ENCODE results near the gene SP3.

Gene SP3

GRCh38 chr2:173948842-173949241, 16.3 kb downstream of the SP3 start:
- no peaks in the 10 kb centered on the region for H3K4me1 ChIP-seq (ENCODE audit: control insufficient read depth, insufficient read depth, low read length)
- H3K9me3 ChIP-seq (ENCODE audit: control insufficient read depth, low read length): no peaks in the 10 kb centered on the region
- no peaks in the 10 kb centered on the region for H3K27me3 ChIP-seq (ENCODE audit: control insufficient read depth, insufficient read depth, low read length)
- H3K4me3 ChIP-seq (ENCODE audit: low read length): no peak overlapping the region
- H3K36me3 ChIP-seq (ENCODE audit: control insufficient read depth, insufficient read depth, low read length): no peaks in the 10 kb centered on the region
- H3K9ac ChIP-seq (ENCODE audit: low read length): no peak overlapping the region

GRCh38 chr2:173948198-173948597, 17.0 kb downstream of the SP3 start:
- Histone ChIP-seq H3K9me3 (ENCODE audit: control insufficient read depth, low read length) (no peaks in the 10 kb centered on the region), H3K4me1 (ENCODE audit: control insufficient read depth, insufficient read depth, low read length) (no peaks in the 10 kb centered on the region), H3K27me3 (ENCODE audit: control insufficient read depth, insufficient read depth, low read length) (no peaks in the 10 kb centered on the region), H3K4me3 (ENCODE audit: low read length) (no peak overlapping the region), H3K36me3 (ENCODE audit: control insufficient read depth, insufficient read depth, low read length) (no peaks in the 10 kb centered on the region), H3K9ac (ENCODE audit: low read length) (no peak overlapping the region)

GRCh38 chr2:173947131-173947530, 18.0 kb downstream of the SP3 start:
- H3K9ac ChIP-seq (ENCODE audit: low read length): no peak overlapping the region
- H3K4me3 ChIP-seq (ENCODE audit: low read length): no peak overlapping the region
- H3K36me3 ChIP-seq (ENCODE audit: control insufficient read depth, insufficient read depth, low read length): no peaks in the 10 kb centered on the region
- H3K4me1 ChIP-seq (ENCODE audit: control insufficient read depth, insufficient read depth, low read length): no peaks in the 10 kb centered on the region
- H3K9me3 ChIP-seq (ENCODE audit: control insufficient read depth, low read length): no peaks in the 10 kb centered on the region
- no peaks in the 10 kb centered on the region for H3K27me3 ChIP-seq (ENCODE audit: control insufficient read depth, insufficient read depth, low read length)

- Histone ChIP-seq H3K9ac (ENCODE audit: low read length) (no peak overlapping the region), H3K36me3 (ENCODE audit: control insufficient read depth, insufficient read depth, low read length) (no peaks in the 10 kb centered on the region), H3K27me3 (ENCODE audit: control insufficient read depth, insufficient read depth, low read length) (no peaks in the 10 kb centered on the region), H3K4me3 (ENCODE audit: low read length) (no peak overlapping the region), H3K9me3 (ENCODE audit: control insufficient read depth, low read length) (no peaks in the 10 kb centered on the region), H3K4me1 (ENCODE audit: control insufficient read depth, insufficient read depth, low read length) (peaks cover 10% of the 10 kb centered on the region)
These were observed 21.4 kb downstream of the SP3 start for GRCh38 chr2:173943738-173944137.

- Histone ChIP-seq H3K27me3 (ENCODE audit: control insufficient read depth, insufficient read depth, low read length) (no peaks in the 10 kb centered on the region), H3K9ac (ENCODE audit: low read length) (no peak overlapping the region), H3K36me3 (ENCODE audit: control insufficient read depth, insufficient read depth, low read length) (no peaks in the 10 kb centered on the region), H3K9me3 (ENCODE audit: control insufficient read depth, low read length) (no peaks in the 10 kb centered on the region), H3K4me1 (ENCODE audit: control insufficient read depth, insufficient read depth, low read length) (peaks cover 10% of the 10 kb centered on the region), H3K4me3 (ENCODE audit: low read length) (no peak overlapping the region)
These were observed 22.2 kb downstream of the SP3 start for GRCh38 chr2:173942861-173943523.

GRCh38 chr2:173941567-173941966, 23.6 kb downstream of the SP3 start:
- H3K9ac ChIP-seq (ENCODE audit: low read length): no peak overlapping the region
- H3K9me3 ChIP-seq (ENCODE audit: control insufficient read depth, low read length): no peaks in the 10 kb centered on the region
- peaks cover 14% of the 10 kb centered on the region for H3K4me1 ChIP-seq (ENCODE audit: control insufficient read depth, insufficient read depth, low read length)
- no peaks in the 10 kb centered on the region for H3K36me3 ChIP-seq (ENCODE audit: control insufficient read depth, insufficient read depth, low read length)
- no peaks in the 10 kb centered on the region for H3K27me3 ChIP-seq (ENCODE audit: control insufficient read depth, insufficient read depth, low read length)
- H3K4me3 ChIP-seq (ENCODE audit: low read length): no peak overlapping the region

GRCh38 chr2:173940208-173941020, 24.8 kb downstream of the SP3 start:
- no peaks in the 10 kb centered on the region for H3K36me3 ChIP-seq (ENCODE audit: control insufficient read depth, insufficient read depth, low read length)
- peaks cover 14% of the 10 kb centered on the region for H3K4me1 ChIP-seq (ENCODE audit: control insufficient read depth, insufficient read depth, low read length)
- H3K4me3 ChIP-seq (ENCODE audit: low read length): no peak overlapping the region
- H3K9ac ChIP-seq (ENCODE audit: low read length): no peak overlapping the region
- H3K27me3 ChIP-seq (ENCODE audit: control insufficient read depth, insufficient read depth, low read length): no peaks in the 10 kb centered on the region
- H3K9me3 ChIP-seq (ENCODE audit: control insufficient read depth, low read length): no peaks in the 10 kb centered on the region

GRCh38 chr2:173938700-173939384, 26.3 kb downstream of the SP3 start:
- Histone ChIP-seq H3K27me3 (ENCODE audit: control insufficient read depth, insufficient read depth, low read length) (no peaks in the 10 kb centered on the region), H3K4me1 (ENCODE audit: control insufficient read depth, insufficient read depth, low read length) (peaks cover 14% of the 10 kb centered on the region), H3K36me3 (ENCODE audit: control insufficient read depth, insufficient read depth, low read length) (no peaks in the 10 kb centered on the region), H3K4me3 (ENCODE audit: low read length) (no peak overlapping the region), H3K9me3 (ENCODE audit: control insufficient read depth, low read length) (no peaks in the 10 kb centered on the region), H3K9ac (ENCODE audit: low read length) (no peak overlapping the region)

- Histone ChIP-seq H3K9ac (ENCODE audit: low read length) (no peak overlapping the region), H3K4me3 (ENCODE audit: low read length) (no peak overlapping the region), H3K9me3 (ENCODE audit: control insufficient read depth, low read length) (no peaks in the 10 kb centered on the region), H3K36me3 (ENCODE audit: control insufficient read depth, insufficient read depth, low read length) (no peaks in the 10 kb centered on the region), H3K27me3 (ENCODE audit: control insufficient read depth, insufficient read depth, low read length) (no peaks in the 10 kb centered on the region), H3K4me1 (ENCODE audit: control insufficient read depth, insufficient read depth, low read length) (peaks cover 11% of the 10 kb centered on the region)
These were observed 29.9 kb downstream of the SP3 start for GRCh38 chr2:173935305-173935704.

- H3K4me1 ChIP-seq (ENCODE audit: control insufficient read depth, insufficient read depth, low read length): peaks cover 7% of the 10 kb centered on the region
- no peaks in the 10 kb centered on the region for H3K36me3 ChIP-seq (ENCODE audit: control insufficient read depth, insufficient read depth, low read length)
- no peaks in the 10 kb centered on the region for H3K9me3 ChIP-seq (ENCODE audit: control insufficient read depth, low read length)
- no peaks in the 10 kb centered on the region for H3K27me3 ChIP-seq (ENCODE audit: control insufficient read depth, insufficient read depth, low read length)
- H3K9ac ChIP-seq (ENCODE audit: low read length): no peak overlapping the region
- H3K4me3 ChIP-seq (ENCODE audit: low read length): no peak overlapping the region
These were observed 30.3 kb downstream of the SP3 start for GRCh38 chr2:173934895-173935294.

GRCh38 chr2:173931751-173932150, 33.4 kb downstream of the SP3 start:
- no peak overlapping the region for H3K9ac ChIP-seq (ENCODE audit: low read length)
- no peaks in the 10 kb centered on the region for H3K27me3 ChIP-seq (ENCODE audit: control insufficient read depth, insufficient read depth, low read length)
- H3K9me3 ChIP-seq (ENCODE audit: control insufficient read depth, low read length): no peaks in the 10 kb centered on the region
- no peaks in the 10 kb centered on the region for H3K4me1 ChIP-seq (ENCODE audit: control insufficient read depth, insufficient read depth, low read length)
- no peaks in the 10 kb centered on the region for H3K36me3 ChIP-seq (ENCODE audit: control insufficient read depth, insufficient read depth, low read length)
- H3K4me3 ChIP-seq (ENCODE audit: low read length): no peak overlapping the region

GRCh38 chr2:173929441-173929840, 35.7 kb downstream of the SP3 start:
- Histone ChIP-seq H3K9me3 (ENCODE audit: control insufficient read depth, low read length) (no peaks in the 10 kb centered on the region), H3K9ac (ENCODE audit: low read length) (no peak overlapping the region), H3K27me3 (ENCODE audit: control insufficient read depth, insufficient read depth, low read length) (no peaks in the 10 kb centered on the region), H3K4me1 (ENCODE audit: control insufficient read depth, insufficient read depth, low read length) (no peaks in the 10 kb centered on the region), H3K4me3 (ENCODE audit: low read length) (no peak overlapping the region), H3K36me3 (ENCODE audit: control insufficient read depth, insufficient read depth, low read length) (no peaks in the 10 kb centered on the region)
